Vagina (tissue), 2 donors: Measurements from ENCODE around the gene CPT1C. TPM values are rescaled to one million over a fixed set of nuclear protein-coding genes. Genes with fewer than 3 reads are reported as not detected.

Experiments
- DNase-seq, 2 donors: peaks; one replicate each; pipeline ENCODE4 v3.0.0-alpha.2; 2017; ENCODE audit errors: extremely low spot score in 2 of 2
- H3K27ac ChIP-seq: fragments of 200-600 bp; sonication (generic); one replicate; pipeline ENCODE4 v1.5.1; 2019
- H3K27me3 ChIP-seq: fragments of 200-600 bp; sonication (generic); one replicate; pipeline ENCODE4 v1.5.1; 2019
- H3K36me3 ChIP-seq, 2 donors: fragments of 200-600 bp; sonication (generic); one replicate each; pipeline ENCODE4 v1.5.1; 2017 to 2019
- H3K4me1 ChIP-seq: fragments of 200-600 bp; sonication (generic); one replicate; pipeline ENCODE4 v1.5.1; 2019
- H3K4me3 ChIP-seq, 2 donors: fragments of 200-600 bp; sonication (generic); 1 replicate in 1 of 2; 2 replicates in 1 of 2; pipeline ENCODE4 v1.5.1; 2016 to 2019
- H3K9me3 ChIP-seq: fragments of 200-600 bp; sonication (generic); one replicate; pipeline ENCODE4 v1.5.1; 2019
- POLR2A ChIP-seq, 2 donors: fragments of 450-650 bp; IDR thresholded peaks; one replicate each; pipeline ENCODE4 v1.6.1; 2017; ENCODE audit warnings: antibody characterized with exemption in 2 of 2, mild to moderate bottlenecking in 2 of 2, moderate library complexity in 2 of 2
- POLR2AphosphoS5 ChIP-seq, 2 donors: sonication (generic); formaldehyde crosslinking; IDR thresholded peaks; one replicate each; pipeline ENCODE4 v1.9.0; 2017; ENCODE audit warnings: antibody characterized with exemption in 2 of 2, mild to moderate bottlenecking in 2 of 2, low read depth in 1 of 2; ENCODE audit not compliant: insufficient read depth in 1 of 2
- intact Hi-C: fragments of 100-400 bp; cut with DNase I; formaldehyde crosslinking; loops from one replicate; pipeline ENCODE4 v1.15.1; 2023
- total RNA-seq: library from RNA; depleted of rRNA; stranded (reverse); fragments of >200 nt; gene quantifications from one replicate; pipeline ENCODE4 v1.2.3, GENCODE V29; 2016
- TF ChIP-seq, protein P1 (sequence below), 3 experiments: fragments of 450-650 bp in 2 of 3; fragments of 200-600 bp in 1 of 3; sonication (generic) in 1 of 3; IDR thresholded peaks; one replicate each; pipeline ENCODE4 v1.5.1; 2017 to 2019; ENCODE audit warnings: antibody characterized with exemption in 3 of 3, mild to moderate bottlenecking in 2 of 3, moderate library complexity in 2 of 3

The CPT1C gene
- total RNA-seq, 1 donor from 2014 or later: 12.3 TPM

GRCh38 chr19:49672131-49672919, 18.6 kb upstream of the CPT1C start:
- intact Hi-C loops: no loop called here
- H3K4me1 ChIP-seq: peaks cover 17% of the 10 kb centered on the region
- no peaks in the 10 kb centered on the region for H3K9me3 ChIP-seq
- H3K27me3 ChIP-seq: no peaks in the 10 kb centered on the region
- H3K4me3 ChIP-seq: no peak overlapping the region
- H3K36me3 ChIP-seq: no peaks in the 10 kb centered on the region
- no peak for DNase-seq
- TF ChIP-seq, protein P1, sequence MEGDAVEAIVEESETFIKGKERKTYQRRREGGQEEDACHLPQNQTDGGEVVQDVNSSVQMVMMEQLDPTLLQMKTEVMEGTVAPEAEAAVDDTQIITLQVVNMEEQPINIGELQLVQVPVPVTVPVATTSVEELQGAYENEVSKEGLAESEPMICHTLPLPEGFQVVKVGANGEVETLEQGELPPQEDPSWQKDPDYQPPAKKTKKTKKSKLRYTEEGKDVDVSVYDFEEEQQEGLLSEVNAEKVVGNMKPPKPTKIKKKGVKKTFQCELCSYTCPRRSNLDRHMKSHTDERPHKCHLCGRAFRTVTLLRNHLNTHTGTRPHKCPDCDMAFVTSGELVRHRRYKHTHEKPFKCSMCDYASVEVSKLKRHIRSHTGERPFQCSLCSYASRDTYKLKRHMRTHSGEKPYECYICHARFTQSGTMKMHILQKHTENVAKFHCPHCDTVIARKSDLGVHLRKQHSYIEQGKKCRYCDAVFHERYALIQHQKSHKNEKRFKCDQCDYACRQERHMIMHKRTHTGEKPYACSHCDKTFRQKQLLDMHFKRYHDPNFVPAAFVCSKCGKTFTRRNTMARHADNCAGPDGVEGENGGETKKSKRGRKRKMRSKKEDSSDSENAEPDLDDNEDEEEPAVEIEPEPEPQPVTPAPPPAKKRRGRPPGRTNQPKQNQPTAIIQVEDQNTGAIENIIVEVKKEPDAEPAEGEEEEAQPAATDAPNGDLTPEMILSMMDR (IDR thresholded peaks at IDR 0.05): peak; percentile 56 to 84 (median 67)
- TF ChIP-seq POLR2AphosphoS5 (IDR thresholded peaks at IDR 0.05; ENCODE audit: insufficient read depth in 1 of 2, low read depth in 1 of 2): no peak
- H3K27ac ChIP-seq: no peak overlapping the region

GRCh38 chr19:49676136-49676783, 14.7 kb upstream of the CPT1C start:
- peak in 1 of 2 donors; percentile 96 for DNase-seq
- TF ChIP-seq, protein P1 (IDR thresholded peaks at IDR 0.05): no peak
- TF ChIP-seq POLR2AphosphoS5 (IDR thresholded peaks at IDR 0.05; ENCODE audit: insufficient read depth in 1 of 2, low read depth in 1 of 2) (peak in 1 of 2 donors; percentile 55), POLR2A (IDR thresholded peaks at IDR 0.05) (peak in 1 of 2 donors; percentile 21)

GRCh38 chr19:49676784-49677230, 14.1 kb upstream of the CPT1C start:
- intact Hi-C loops: no loop called here
- Histone ChIP-seq H3K4me1 (peaks cover 59% of the 10 kb centered on the region), H3K27ac (peak overlapping the region; percentile 95), H3K27me3 (no peaks in the 10 kb centered on the region), H3K36me3 (peaks cover 0 to 9% of the 10 kb centered on the region in 2 donors), H3K9me3 (no peaks in the 10 kb centered on the region), H3K4me3 (peak overlapping the region; percentile 80 to 89)
- TF ChIP-seq, protein P1 (IDR thresholded peaks at IDR 0.05): no peak
- no peak for TF ChIP-seq POLR2A (IDR thresholded peaks at IDR 0.05)
- peak in 1 of 2 donors; percentile 79 for TF ChIP-seq POLR2AphosphoS5 (IDR thresholded peaks at IDR 0.05; ENCODE audit: insufficient read depth in 1 of 2, low read depth in 1 of 2)
- peak; percentile 100 for DNase-seq

More at GRCh38 chr19:49676136-49676783, 14.7 kb upstream of the CPT1C start:
- peak overlapping the region; percentile 32 to 40 for H3K4me3 ChIP-seq
- H3K9me3 ChIP-seq: no peaks in the 10 kb centered on the region
- H3K27me3 ChIP-seq: no peaks in the 10 kb centered on the region
- H3K4me1 ChIP-seq: peaks cover 54% of the 10 kb centered on the region
- intact Hi-C loops: no loop called here
- H3K27ac ChIP-seq: peak overlapping the region; percentile 95
- H3K36me3 ChIP-seq: peaks cover 0 to 3% of the 10 kb centered on the region in 2 donors

GRCh38 chr19:49677231-49677900, 13.6 kb upstream of the CPT1C start, which contains the start of gene PRMT1:
Gene PRMT1, plus strand, starts transcription at chr19:49677271. Its CDS starts 10 bp downstream, at chr19:49677281.
- intact Hi-C loops: no loop called here
- H3K27ac ChIP-seq: peak within 1 kb of the TSS; percentile 95
- no peaks in the 10 kb centered on the region for H3K27me3 ChIP-seq
- no peak for DNase-seq
- H3K9me3 ChIP-seq: no peaks in the 10 kb centered on the region
- peaks cover 54% of the 10 kb centered on the region for H3K4me1 ChIP-seq
- TF ChIP-seq, protein P1 (IDR thresholded peaks at IDR 0.05): no peak
- TF ChIP-seq POLR2AphosphoS5 (IDR thresholded peaks at IDR 0.05; ENCODE audit: insufficient read depth in 1 of 2, low read depth in 1 of 2) (peak in 1 of 2 donors; percentile 96), POLR2A (IDR thresholded peaks at IDR 0.05) (peak in 1 of 2 donors; percentile 86)
- peaks cover 0 to 14% of the 10 kb centered on the region in 2 donors for H3K36me3 ChIP-seq
- H3K4me3 ChIP-seq: peak within 1 kb of the TSS; percentile 80 to 89
